ENCODE results near the gene EZR.

The EZR gene

GRCh38 chr6:158757753-158758090, 61.4 kb downstream of the EZR start:
- no peak for DNase-seq

DNA sequence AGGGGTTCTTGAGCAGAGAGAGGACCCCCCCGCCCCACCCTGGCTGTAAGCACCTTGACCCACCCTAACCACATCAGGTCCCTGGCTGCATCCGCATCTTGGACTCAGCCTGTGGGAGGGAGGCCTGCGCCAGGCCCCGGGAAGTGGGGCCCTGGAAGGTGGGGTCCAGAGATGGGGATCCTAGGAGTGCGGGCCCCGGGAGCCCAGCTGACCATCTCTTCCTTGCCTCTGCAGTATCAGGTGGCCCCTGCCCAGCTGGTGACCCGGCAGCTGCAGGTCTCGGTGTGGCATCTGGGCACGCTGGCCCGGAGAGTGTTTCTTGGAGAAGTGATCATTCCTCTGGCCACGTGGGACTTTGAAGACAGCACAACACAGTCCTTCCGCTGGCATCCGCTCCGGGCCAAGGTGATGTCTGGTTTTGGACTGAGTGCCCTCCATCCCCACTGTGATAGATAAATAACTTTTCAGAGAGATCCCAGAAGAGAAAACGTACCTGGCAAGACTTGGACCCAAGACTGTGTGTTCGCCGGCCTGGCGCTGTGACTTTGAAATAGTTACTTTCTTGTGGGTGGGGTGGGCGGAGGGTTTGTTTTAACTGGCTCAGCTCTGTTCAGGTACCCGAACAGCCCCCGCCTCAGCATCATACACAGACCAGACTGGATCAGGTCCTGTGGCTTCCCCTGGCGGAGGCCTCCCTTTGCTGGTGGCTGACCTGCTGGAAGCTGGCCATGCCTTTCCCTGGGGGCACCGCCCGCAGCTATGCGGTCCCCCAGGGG, 62.0 kb downstream of the EZR start:
- DNase-seq = no peak

- DNase-seq = no peak
Measured at GRCh38 chr6:158756126-158756525, 63.0 kb downstream of the EZR start.

GRCh38 chr6:158755636-158756035, 63.5 kb downstream of the EZR start:
- DNase-seq = no peak

DNA sequence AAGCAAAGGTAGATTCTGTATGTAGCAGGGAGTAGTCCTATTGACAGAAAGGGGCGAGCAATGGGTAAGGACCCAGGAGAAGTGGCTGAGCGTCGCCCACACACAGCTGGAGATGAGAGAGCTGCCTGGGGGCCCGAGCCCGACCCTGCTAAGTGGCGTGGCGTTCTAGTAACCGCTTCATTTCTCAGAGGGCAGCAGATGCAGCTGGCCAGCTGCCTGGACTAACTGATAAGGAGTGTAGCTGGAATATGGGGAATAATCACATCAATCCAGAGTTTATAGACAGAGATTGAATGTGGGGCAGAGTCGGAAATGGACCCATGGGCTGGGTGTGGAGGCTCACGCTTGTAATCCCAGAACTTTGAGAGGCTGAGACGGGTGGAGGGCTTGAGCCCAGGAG, 64.4 kb downstream of the EZR start:
- DNase-seq = no peak

DNA sequence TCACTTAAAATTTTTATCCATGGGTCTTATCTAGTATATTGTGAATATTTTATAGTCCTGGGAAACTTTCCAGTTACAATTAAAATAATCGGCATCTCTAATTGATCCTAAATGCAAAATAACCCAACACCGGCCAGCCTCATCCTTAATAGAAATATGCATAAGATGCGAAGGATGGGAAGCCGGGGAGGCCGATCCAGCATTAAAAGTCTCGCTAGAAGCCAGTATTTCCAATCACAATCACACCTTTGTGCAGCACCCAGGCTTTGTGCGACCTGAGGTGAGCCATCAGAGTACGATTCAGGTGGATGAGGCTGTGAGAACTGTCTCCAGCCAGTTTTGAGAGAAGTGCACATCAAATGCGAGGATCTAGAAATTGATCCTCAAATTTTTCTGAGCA, 65.4 kb downstream of the EZR start:
- no peak for DNase-seq

DNA sequence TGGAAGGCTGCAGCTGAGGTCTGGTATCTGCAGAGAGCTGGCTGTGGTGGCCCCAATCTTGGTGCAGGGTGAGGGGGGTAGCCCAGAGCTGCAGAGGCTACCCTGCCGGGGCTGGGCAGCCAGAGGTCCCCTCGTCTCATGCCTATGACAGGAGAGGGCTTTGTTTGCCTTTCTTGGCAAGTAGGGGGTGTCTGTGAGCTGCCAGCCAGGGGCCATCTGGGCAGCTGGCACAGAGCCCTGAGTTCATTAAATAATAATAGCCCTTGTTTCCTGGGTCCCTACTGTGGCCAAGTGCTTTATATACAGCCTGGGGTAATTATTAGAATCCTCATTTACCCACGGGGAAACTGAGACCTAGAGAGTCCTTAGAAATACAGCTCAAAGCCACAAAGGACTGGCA, 66.6 kb downstream of the EZR start:
- peak; percentile 88 for DNase-seq

- no peak for DNase-seq
Measured at GRCh38 chr6:158751921-158752320, 67.2 kb downstream of the EZR start.

DNA sequence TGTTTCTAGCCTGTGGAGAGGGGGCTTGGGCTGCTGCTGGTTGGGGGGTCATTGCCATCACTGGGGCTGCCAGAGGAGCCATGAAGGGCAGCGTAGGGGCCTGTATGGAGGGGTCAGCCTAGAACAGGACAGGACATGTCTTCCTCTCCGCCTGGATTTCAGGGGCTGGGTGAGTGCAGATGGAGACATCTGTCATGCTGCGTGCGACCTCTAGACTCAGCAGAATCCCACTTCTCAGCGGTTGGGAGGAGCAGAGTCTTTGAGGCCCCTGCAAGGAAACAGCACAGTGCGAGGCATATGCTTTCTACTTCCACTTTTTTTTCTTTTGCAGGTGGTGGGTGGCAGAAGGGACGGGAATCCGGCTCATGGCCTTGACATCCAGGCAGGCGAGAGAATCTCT, 67.9 kb downstream of the EZR start:
- no peak for DNase-seq

DNA sequence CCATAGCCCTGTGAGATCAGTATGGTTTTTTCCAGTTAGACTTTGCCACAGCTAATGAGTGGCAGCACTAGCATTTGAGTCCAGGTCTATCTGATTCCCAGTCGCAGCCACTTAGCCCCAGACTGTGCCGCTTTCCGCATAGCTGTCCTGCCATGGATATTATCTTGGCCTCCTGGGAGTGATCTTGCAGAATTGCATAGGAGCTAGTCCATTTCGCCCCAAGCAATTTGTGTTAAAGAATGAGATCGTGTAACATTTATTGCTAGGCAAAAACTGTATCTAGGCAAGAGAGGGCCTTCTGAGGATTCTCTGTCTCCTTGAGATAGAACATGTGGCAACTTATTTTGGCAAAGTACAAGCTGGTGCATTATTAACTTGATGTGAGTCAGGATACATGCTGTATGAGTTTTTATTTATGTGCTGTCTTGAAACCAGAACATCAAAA, 74.2 kb downstream of the EZR start:
- DNase-seq = no peak

GRCh38 chr6:158743033-158743651, 76.0 kb downstream of the EZR start:
- no peak for DNase-seq

- DNase-seq = no peak
Measured at GRCh38 chr6:158739673-158740072, 79.5 kb downstream of the EZR start.

DNA sequence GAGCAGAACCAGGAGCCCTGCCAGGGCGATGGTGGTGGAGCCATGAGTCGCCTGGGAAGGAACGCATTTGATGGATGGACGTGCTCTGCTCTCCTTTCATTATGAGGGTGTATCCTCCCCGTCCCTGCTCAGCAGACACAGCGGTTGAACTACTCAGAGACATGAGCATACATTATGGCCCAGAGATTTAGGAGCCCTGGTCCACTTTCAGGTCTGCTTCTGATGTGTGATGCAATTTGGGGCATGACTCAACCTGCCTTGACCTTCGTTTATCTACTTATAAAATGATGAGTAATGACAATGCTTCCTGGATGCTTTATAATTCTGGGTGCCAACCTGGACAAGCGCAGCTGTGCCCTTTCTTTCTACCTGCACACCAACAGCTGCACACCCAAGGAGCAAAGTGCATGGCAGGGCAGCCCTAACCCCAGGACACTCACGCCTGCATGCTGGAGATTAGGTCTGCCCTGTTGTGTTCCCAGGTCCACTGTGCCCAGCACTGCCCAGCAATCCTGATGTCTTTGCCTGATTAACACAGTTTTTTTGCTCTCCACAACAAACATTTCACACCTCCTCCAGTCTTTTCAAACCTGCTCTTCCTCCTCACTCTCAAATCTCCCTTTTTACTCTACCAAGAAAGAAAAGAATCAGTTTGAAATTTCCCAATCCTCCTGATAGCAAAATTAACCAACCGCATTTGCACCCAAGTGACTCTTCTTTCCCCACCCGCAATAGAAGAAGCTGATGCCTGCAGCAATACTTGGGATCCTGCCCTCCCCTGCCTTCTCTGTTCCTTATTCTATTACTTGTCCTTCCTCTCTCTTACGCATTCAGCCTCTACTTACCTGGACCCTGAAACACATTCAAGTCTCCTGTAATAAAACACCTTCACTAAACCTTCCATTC, 81.2 kb downstream of the EZR start:
- DNase-seq = no peak

DNA sequence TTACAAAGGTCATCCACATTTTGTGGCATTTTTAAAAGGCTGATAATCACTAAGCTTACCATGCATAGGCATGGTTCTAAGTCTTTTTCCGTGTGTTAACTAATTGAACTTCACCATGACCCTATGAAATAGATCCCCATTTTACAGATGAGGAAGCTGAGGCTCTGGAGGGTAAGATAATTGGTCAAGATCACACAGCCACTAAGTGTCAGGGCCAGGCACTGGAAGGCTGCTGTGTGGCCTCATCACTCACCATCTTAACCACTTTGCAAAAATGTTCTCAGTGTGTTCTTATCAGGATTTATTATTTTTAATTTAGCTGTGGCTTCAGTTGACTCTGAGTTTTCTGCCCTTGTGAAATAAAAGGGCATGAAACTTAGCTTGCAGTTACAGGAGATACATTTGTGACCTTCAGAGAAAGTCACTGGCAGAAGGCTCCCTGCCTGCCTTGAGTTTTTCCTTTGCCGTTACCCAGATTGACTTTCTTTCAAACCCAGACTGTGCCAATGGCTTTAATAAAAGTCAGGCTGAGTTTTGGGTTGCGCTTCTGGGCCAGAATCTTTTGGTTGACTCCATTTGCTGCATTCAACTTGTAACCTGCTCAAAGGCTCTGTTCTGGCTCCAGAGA, 82.0 kb downstream of the EZR start:
- DNase-seq = no peak

DNA sequence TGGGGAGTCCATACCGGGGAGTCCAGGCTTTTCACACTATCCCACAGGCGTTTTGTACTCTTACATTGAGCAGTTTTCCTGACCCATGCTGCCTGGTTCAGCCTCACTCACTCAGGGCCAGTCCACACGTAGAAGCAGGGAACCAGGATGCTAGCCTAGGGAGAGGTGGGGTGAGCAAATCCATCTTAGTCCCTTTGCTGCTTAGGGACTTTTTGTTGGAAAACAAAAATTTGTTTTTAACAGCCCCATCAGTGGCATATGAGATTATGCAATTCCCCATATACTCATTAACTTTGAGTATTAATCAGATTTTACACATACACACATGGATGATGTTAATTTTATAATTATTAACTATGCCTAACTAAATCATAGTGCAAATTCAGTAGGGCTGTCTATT, 84.2 kb downstream of the EZR start:
- no peak for DNase-seq

- no peak for DNase-seq
Measured at GRCh38 chr6:158730541-158730907, 88.6 kb downstream of the EZR start.

- DNase-seq = no peak
Measured at GRCh38 chr6:158729906-158730540, 89.1 kb downstream of the EZR start.

GRCh38 chr6:158725704-158726103, 93.5 kb downstream of the EZR start:
- DNase-seq = no peak

- no peak for DNase-seq
Measured at GRCh38 chr6:158722176-158722729, 96.9 kb downstream of the EZR start.

GRCh38 chr6:158718461-158719046, 100.6 kb downstream of the EZR start:
- no peak for DNase-seq

GRCh38 chr6:158717341-158718330, 101.5 kb downstream of the EZR start:
- DNase-seq = no peak

Measured in NCI-H1417 treated with DMSO at 0.1 percent for 48 hours (cell line).